ENCODE measurements around the gene CTBP2.

DNA sequence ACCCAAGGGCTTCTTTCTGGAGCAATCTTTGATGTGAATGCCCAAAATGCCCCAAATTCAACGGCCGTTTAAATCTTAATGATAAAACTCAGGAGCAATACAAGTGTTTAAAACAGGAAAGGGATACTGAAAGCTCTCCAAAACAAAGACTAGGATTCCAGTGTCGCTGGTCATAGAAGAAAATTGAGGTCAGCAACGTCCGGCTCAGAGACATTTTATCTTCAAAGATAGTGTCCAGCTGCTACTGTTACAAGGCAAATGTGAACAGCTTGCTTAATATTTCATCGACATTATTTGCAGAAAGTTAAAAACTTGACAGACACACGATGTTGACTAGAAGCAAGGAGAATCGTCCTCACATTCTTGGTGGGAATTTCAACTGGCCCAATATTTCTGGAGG is 15.4 kb upstream of the CTBP2 start:
- TF ChIP-seq SP1 (IDR thresholded peaks at IDR 0.05) (no peak), HDGF (IDR thresholded peaks at IDR 0.05; ENCODE audit: borderline replicate concordance) (no peak), SUZ12 (IDR thresholded peaks at IDR 0.05) (no peak), LEF1 (IDR thresholded peaks at IDR 0.05; ENCODE audit: borderline replicate concordance) (no peak), FOXA1 (IDR thresholded peaks at IDR 0.05) (no peak), ZNF384 (IDR thresholded peaks at IDR 0.05) (no peak), FOXM1 (IDR thresholded peaks at IDR 0.05; ENCODE audit: borderline replicate concordance) (no peak), TARDBP (IDR thresholded peaks at IDR 0.05) (no peak), ELF4 (IDR thresholded peaks at IDR 0.05) (no peak), BHLHE40 (IDR thresholded peaks at IDR 0.05; ENCODE audit: borderline replicate concordance) (no peak), NFRKB (IDR thresholded peaks at IDR 0.05) (no peak), ARNT (IDR thresholded peaks at IDR 0.05) (no peak)
- TF ChIP-seq, protein P1, sequence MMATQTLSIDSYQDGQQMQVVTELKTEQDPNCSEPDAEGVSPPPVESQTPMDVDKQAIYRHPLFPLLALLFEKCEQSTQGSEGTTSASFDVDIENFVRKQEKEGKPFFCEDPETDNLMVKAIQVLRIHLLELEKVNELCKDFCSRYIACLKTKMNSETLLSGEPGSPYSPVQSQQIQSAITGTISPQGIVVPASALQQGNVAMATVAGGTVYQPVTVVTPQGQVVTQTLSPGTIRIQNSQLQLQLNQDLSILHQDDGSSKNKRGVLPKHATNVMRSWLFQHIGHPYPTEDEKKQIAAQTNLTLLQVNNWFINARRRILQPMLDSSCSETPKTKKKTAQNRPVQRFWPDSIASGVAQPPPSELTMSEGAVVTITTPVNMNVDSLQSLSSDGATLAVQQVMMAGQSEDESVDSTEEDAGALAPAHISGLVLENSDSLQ (IDR thresholded peaks at IDR 0.05): no peak
